Measurements from ENCODE around the gene NFATC2.
A peak's percentile ranks its signal among the peaks of the same experiment; 100 is the strongest.

The NFATC2 gene

DNA sequence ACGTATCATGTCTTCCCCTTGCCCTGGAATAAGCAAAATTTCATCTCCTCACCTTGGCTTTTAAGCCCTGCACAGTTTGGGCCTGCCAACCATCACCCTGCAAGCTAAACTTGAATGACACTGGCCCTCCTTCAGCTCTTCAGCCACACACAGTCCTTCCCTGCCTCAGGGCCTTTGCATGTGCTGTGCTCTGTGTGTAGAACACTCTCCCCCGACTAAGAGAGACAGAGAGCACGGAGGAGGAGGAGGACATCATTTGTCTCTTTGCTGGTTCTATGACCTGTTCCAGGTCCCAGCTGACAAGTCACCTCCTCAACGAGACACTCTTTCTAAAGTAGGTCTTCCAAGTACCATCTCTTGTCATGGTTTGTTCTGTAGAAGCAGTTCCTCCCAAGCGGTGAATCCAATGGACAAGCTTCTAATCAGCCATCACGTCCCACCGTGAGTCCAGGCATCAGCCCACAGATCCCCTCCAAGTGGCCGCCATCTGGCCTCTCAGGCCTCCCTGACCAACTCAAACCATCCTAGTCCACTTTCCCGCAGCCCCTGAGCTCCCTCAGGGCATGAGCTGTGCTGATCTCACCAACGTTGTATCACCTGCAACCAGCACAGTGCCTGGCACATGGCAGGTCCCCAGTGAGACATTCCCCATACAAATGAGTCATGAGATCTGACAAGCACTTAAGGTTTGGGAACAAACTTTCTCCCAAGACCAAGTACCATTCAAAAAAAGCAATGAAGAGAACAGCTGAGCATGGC lies 30.5 kb downstream of the NFATC2 start:
- no peak for DNase-seq

DNA sequence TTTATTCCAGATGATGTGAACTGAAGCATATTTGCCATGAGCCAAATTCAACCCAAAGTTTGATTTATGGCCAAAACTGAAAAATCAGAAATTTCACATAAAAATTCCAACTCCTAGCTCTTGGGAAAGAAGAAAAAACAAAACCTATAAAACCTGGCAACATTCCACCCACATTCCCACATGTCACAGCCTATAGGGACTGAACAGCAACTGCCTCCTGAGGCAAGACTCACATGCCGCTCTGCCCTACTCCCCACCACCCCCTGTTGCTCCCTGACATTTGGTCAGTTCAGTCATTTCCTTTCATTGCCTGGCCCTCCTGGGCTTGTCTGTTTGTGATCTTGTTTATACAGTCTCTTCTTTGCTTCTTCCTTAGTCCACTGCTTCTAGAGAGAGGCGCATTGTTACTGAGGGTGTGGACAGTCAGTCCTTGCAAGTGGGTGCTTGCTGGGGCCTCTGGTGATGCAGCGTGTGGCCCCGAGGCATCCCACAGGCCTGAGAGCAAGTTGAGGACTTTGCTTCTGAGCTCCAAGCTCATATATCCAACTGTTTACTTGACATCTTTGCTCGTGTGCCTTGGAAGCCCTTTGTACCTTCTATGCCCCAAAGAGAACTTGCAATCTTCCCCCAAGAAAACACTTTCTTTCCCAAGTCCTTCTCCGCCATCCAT lies 31.4 kb downstream of the NFATC2 start:
- DNase-seq: no peak

DNA sequence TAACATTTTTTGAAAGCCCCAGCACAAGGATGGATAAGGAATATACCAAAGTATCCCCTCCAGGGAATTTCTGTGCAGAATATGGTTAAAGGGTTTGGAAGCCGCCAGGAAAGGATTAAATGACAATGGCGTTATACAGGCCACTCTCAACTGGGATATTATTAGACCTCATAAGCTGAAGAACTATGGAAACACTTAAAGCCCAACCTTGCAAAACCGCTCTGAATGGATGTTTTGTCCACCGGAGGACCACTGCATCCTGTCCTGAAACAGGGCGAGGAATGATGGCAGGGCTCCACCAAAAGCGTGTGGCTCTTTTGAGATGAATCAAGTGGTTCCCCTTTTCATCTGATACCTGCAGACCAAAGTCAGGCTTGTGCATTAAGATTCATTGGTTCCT lies 32.4 kb downstream of the NFATC2 start:
- no peak for DNase-seq

DNA sequence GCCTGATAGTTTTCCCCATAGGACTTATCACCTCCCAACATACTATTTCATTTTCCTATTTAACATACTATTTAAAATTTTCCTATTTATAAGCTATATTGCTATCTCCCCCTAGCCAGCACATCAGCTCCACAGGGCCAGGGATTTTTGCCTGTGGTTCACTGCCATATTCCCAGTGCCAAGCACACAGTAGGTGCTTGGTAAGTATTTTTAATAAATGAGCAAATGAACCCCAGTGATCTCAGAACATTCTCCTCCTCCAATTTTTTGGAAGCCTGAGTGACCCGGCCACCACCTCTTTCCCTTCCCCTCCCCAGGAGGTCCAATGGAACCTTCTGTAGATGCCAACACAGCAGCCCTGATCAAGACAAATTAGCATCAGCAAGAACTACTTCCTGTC lies 33.3 kb downstream of the NFATC2 start:
- no peak for DNase-seq

DNA sequence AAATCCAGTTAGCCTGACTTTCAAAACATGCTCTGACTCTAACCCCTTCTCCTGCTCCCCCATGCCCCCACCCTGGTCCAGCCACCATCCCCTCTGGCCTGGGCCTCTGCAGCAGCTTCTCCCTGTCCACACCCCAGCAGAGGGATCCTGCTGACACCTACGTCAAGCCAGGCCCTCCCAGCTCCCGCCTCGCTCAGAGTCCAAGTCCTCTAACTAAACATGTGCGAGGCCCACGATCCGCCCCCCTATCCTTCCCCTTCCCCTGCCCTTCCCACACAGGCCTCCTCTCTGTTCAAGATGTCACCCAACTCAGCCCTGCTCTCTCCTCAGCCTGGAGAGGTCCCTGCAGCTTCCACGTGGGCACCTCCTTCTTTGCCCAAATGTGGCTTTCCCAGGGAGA lies 33.7 kb downstream of the NFATC2 start:
- DNase-seq: no peak

DNA sequence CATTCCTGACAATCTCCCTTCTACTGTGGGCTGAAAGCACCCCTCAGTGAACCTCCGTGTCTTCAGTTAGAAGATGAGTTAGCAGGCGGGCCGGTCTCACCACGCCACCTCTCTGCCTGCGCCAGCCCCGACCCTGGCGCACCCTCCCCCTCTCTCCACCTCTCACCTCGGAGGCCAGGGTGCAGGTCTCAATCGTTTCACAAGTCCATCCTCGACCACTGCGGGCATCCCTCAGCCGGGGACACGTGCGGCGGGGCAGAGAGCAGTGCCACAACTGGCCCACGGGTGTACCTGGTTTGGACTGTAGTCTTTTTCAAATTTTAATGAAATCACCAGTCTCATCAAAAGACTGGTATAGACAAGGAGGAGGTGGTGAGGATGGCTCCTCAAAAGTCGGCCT lies 34.4 kb downstream of the NFATC2 start:
- no peak for DNase-seq

DNA sequence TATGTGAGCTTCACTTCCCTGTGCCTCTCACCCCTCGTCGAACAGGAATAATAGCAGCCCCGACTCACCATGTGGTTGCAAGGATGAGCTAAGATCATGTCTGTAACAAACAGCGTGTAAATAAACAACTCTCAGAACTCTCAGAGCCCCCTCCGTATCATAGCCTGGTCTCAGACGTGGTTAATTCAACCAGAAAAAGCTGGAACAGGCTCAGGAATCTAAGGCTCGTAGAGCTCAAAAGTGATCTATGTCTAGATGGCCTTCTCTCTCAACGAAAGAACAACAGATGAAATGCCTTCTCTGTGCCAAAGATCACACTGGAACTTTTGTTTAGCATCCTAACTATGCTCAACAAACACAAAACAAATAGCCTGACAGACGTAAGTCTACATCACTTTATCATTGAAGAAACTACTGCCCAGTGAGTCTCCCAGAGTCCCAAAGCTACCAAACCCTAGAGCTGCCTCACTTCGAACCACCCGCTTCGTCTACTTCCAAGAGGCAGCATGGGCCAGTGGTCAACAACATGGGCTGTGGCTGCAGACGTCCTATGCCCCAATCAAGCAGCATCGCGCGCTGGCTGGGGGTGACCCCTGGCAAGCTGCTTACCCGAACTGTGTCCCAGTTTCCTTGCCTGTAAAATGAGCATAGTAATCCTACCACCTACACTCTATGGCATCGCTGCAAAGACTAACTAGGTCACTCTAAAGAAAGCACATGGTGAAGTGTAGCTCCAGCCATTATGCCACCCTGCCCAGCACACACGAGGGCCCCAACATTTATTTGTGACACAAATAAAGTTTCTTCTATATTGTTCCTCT lies 35.1 kb downstream of the NFATC2 start:
- no peak for DNase-seq

DNA sequence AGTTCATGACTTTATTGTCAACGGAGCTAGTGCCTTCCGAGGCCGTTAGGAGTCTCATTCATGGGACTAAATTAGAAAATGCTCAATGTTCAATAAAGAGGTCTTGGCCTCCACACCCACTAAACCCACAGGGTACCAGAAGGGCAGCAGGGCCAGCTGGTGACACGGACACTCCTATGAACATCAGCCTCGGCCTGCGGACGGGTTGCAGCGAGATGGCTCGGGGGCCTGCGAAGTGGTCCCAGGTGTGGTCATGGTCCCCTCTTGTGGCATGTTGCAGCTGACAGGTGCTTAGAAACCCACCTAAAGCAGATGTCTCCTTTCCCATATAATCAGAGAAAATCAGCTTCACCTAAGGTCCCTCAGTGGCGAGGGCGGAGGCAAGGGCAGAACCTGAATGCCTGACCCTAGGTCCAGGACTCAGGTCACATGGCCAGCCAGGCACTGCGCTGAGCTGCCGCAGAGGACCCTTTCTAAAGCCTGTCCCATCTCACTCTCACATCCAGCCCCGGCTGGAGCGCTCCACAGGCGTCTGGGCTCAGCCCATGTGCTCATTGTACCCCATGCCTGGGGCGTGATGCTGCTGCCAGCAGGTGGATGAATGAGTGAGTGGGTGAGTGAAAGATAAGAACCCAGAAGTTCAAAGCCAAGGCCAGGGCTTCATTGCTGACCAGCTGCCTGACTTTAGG lies 35.8 kb downstream of the NFATC2 start:
- DNase-seq: no peak

DNA sequence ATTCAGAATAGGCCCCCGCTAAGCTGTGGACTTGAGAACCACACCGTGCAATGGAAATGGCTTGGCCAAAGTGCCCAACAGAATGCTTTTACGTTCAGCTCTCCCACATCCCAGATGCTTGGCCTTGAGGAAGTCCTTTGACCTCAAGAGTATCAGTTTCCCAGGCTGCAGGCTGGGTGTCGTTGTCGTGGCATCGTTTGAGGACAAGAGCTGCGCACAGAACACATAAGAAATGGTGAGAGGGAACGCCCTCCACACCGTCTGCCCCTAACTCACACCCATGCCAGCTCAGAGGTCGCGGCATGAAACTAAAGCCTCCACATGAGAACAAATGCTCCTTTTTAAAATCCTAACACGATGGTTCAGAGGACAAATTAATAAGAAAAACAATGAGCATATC lies 37.0 kb downstream of the NFATC2 start:
- no peak for DNase-seq

DNA sequence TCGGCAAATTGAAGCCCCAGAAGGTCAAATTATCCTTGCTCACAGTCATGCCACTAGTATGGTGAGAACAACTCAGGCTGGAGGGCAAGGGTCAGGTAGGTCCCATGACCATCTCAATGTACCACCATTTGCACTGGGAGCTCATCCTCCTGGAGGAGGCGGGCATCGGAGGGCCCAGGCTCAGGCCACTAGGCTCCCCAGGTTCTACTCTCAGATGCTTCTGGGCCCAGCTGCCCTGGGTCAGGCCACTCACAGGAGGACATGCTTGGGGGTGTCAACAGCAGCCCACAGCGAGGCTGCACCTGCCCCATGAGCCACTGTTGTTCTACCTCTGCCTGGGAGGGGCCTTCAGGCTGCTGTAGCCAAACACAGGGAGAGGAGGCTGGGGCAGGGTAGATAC lies 39.1 kb downstream of the NFATC2 start:
- no peak for DNase-seq

DNA sequence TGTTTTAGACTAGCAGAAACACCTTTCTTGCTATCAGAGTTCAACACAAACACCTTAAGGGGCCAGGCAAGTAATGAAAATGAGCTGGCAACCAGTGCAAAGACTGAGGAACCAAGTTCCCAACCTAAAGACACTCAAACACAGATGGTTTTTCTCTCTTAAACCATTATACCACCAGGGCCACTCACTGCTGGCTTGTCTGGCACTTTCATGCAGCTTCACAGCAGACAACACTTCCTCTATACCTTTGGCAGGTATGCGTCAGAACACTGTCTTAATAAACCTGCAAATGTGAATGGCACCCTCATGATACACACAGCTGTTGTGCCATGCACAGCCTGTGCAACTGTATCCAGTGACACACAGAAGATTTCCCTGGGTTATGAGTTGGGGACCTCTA lies 41.6 kb downstream of the NFATC2 start:
- DNase-seq: peak; percentile 52

DNA sequence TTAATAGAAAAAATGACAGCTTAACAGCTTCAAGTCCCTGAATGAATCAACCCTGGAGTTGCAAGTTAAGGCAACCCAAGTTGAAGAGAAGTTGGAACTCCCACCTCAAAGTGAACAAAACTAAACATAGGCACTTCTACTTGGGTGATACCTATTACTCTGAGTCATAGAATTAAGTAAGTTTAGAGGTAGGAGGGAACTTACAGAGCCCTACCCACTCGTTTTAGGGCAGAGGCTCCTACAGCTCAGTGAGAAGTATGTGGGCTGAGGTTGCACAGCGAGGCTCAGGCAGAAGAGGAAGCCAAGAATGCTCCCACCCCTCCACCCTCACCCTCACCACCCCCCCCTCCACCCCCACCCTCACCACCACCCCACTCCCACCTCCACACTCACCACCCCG lies 42.2 kb downstream of the NFATC2 start:
- peak; percentile 56 for DNase-seq

DNA sequence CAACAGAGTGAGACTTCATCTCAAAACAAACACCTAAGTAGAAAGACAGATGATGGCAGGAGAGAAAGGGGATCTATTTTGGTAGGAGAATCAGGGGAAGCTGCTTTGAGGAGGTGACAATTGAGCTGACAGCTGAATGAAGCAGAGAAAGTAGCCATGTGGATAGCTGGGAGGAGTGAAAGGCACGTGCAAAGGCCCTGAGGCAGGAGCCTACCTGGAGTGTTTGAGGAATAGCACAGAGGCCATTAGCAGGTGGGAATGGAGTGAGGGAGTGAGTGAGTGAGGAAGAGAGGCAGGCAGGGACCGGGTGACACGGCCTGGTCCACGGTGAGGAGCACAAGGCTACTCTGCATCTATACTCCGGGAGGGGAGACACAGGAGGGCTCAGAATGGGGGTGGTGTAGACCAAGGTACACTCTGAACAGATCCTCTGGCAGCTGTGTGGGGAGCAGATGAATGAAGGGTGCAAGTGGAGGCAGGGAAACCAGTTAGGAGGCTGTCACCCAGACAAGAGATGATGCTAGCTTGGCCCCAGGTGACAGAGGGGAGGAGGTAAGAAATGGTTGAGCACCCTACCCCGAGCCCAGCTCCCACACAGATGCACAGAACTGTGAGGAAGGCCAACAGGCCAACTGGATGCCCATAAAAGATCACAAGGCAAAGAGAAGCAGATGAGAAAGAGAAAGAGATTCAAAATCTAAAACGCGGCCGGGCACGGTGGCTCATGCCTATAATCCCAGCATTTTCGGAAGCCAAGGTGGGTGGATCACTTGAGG lies 43.6 kb downstream of the NFATC2 start:
- DNase-seq: no peak

DNA sequence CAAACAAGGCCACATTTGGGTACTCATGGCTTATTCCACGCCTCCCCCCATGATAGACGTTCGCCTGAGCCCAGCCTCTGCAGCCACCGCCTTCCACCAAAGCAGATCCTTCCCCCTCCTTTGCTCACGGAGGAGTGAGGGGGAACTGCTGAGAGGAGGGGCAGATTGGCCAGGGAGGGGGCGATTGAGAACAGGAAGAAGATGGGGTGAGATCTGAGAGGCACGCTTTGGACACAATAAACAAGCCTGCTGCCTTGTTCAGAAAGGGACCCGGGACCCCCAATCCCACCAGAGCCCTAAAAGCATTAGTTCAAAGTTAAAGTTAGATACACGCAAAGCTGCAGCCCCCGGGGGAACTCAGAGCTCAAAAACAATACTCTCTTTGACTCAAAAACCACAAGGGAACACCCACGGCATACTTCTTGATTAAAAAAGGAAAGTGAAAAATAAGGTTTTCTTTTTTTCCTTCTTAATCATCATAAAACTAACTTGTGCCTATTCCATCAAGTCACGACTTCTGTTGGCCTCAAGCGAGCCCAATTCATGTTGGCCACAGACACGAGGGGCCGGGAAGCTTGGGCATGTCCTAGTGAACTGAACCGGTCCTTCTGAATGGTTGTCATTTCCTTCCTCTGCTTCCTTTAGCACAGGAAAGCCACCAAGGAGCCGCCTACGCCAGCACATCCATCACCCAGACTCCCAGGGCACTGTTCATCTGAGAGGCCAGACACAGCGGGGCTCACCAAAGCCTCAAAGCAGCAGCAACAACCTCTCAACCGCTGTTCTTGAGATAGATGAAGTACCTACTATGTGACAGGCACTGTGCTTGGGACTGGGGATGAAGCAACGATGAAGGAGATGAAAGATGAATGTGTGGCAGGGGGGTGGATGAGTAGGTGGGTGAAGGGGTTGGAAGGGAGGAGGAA lies 44.7 kb downstream of the NFATC2 start:
- DNase-seq: peak; percentile 37

DNA sequence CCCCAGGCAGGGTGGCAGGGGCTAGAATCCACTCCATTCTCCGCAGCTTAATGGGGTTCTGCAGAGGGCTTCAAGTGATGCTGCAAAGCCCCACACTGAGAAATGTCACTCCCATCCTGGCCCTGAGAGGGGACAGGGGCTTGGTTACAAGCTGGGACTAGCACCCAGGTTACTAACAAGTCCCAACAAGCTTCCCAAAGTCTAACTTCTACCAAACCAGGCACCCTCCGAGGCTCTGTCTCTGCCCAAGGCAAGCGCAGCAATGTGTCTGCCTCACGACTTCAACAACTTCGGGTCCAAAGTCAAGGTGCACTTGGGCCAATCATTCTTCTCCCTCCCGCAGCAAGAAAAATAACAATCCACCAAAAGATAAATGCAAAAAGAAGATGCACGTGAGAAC lies 45.6 kb downstream of the NFATC2 start:
- no peak for DNase-seq

DNA sequence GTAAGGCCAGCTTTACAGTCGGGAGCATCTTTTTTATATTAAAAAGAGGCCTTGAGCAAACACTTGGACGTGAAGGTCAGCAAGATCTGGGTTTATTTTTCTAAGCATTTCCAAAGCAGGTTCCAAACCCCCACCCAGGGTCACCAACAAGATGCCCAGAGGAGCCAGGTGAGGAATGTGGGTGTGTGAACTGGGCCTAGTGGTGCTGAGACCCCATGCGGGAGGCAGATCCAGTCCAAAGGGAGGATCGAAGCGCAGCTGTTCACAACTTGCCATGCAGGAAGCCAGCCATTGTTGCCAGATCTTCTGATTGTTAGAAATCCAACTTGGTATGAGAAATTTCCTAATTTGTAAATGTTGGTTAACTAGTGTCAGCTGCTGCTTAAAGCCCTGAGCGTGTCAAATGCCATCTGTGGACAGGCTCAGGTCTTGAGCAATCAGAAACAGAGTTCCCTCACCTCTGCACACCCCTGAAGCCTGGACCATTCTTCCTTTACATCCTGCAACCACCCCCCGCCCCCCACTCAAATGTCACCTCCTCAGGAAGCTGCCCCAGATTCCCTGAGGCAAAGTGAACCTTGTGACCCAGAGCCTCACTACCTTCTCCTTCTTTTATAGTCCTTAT lies 46.5 kb downstream of the NFATC2 start:
- no peak for DNase-seq

DNA sequence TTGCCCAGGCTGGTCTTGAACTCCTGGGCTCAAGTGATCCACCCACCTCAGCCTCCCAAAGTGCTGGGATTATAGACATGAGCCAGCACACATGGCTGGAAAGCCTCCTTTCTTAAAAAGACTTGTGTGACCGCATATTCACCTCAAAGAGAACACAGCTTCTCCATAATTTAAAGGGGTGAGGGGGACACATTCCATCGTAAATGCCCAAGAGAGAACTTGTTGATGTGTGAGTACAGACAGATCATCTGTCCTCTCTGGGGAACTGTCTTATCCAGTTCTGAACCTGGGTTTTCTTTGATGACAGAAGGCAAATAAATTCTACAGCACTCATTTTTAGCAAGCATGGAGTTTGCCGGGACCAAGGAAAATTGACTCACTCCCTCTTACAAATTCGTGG lies 47.2 kb downstream of the NFATC2 start:
- no peak for DNase-seq

DNA sequence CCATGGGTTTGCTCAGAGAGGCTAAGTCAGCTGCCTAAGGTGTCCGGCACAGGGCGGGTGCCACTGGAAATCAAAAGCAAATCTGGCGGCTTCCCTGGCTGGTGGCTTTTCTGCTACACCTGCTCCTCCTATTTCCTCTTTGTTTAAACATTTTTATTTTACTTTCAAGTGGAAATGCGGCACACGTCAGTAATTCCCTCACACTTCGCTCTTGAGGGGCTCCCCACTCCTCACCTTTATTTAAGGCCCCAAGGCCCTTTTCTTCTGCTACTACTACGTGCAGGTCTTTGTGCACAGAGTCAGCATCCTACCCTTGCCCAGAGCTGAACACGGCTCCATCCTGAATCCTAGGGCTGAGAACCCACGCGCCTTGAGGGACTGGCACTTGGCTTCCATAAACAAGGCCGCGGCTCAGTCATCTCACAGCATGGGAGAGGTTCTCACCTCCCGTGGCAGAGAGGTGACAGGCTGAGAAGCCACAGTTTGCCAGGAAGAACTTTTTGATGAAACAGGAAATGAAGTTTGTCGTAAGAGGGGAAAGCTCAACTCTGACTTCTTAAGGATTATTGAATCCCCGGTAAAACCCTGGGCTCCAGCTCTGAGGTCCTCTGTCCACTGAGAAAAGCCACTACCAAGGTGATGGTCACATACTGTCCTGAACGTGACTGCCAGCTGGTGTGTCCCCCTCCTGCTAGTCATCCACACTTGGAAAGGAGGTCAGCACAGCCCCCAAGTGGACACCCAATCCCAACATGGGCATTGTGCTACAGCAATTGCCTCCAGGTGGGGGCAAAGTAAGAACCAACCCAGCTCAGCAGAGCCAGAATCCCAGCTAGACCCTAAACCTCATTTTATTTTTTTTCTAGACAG lies 48.0 kb downstream of the NFATC2 start:
- DNase-seq: no peak

DNA sequence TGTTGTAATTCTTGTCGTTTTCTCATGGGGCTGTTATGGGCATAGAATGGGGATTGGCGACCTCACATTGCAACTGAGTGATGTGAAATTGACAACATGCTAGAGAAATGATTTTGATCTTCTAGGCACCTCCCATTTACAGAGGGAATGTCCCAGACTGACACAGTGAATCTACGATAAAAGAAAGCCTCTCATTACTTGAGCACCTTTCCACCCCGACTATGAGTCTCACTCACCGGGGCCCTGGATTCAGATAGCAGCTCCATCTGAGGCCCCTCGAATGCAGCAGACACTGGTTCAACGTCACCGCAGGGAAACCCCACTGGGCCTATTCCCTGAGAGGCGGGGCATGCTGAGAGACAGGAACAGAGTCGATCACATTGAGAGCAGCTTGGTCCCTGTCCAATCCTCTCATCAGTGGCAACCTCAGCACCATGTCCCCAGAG lies 49.1 kb downstream of the NFATC2 start:
- no peak for DNase-seq
